Stomach (tissue), 4 donors: ENCODE data around the gene RABL6.

Experiments
- CTCF ChIP-seq, 7 experiments: fragments of 450-650 bp in 4 of 7; fragments of 200-600 bp in 3 of 7; sonication (generic) in 3 of 7; IDR thresholded peaks; one replicate each; pipeline ENCODE4 v1.5.1; 2016 to 2019; ENCODE audit warnings: antibody characterized with exemption in 7 of 7, control low read depth in 2 of 7, mild to moderate bottlenecking in 1 of 7
- EP300 ChIP-seq: sonication (generic); formaldehyde crosslinking; IDR thresholded peaks from one replicate; pipeline ENCODE4 v1.6.1; 2017; ENCODE audit warnings: antibody characterized with exemption
- POLR2A ChIP-seq, 4 donors: fragments of 450-650 bp; IDR thresholded peaks; one replicate each; pipeline ENCODE4 v1.6.1; 2016; ENCODE audit warnings: antibody characterized with exemption in 4 of 4, control low read depth in 2 of 4, mild to moderate bottlenecking in 1 of 4, moderate library complexity in 1 of 4
- POLR2AphosphoS5 ChIP-seq, 3 donors: sonication (generic); formaldehyde crosslinking; IDR thresholded peaks; one replicate each; pipeline ENCODE4 v1.6.1; 2016; ENCODE audit warnings: antibody characterized with exemption in 3 of 3

- TF ChIP-seq CTCF (IDR thresholded peaks at IDR 0.05) (no peak), POLR2A (IDR thresholded peaks at IDR 0.05) (no peak), POLR2AphosphoS5 (IDR thresholded peaks at IDR 0.05) (no peak), EP300 (no peak)
These were observed 3.1 kb upstream of the RABL6 start for GRCh38 chr9:136804509-136805206.
